Kidney epithelial cell (primary cell): ENCODE results near the gene IRF6. TPM values are rescaled to one million over a fixed set of nuclear protein-coding genes. Genes with fewer than 3 reads are reported as not detected.

Experiments used
- DNase-seq: peaks from one replicate; pipeline ENCODE4 v3.0.0-alpha.2; 2010; ENCODE audit warnings: low read depth
- H3K27me3 ChIP-seq: 2 replicates; pipeline ENCODE4 v1.6.0; 2011; ENCODE audit warnings: low read length; ENCODE audit not compliant: control insufficient read depth, insufficient read depth
- H3K36me3 ChIP-seq: 2 replicates; pipeline ENCODE4 v1.5.1; 2011; ENCODE audit warnings: low read length; ENCODE audit not compliant: control insufficient read depth, insufficient read depth
- H3K4me3 ChIP-seq: 2 replicates; pipeline ENCODE4 v1.5.1; 2011; ENCODE audit warnings: low read depth, mild to moderate bottlenecking, control low read depth, low read length
- total RNA-seq: library from RNA; depleted of rRNA; stranded (reverse); fragments of >200 nt; gene quantifications from 2 replicates; pipeline ENCODE4 v1.2.3, GENCODE V29; 2015
- TF ChIP-seq, protein P1 (sequence below): IDR thresholded peaks from 2 replicates; pipeline ENCODE4 v1.5.1; 2011; ENCODE audit warnings: mild to moderate bottlenecking, moderate library complexity, low read length, control low read depth, inconsistent platforms; ENCODE audit not compliant: insufficient read depth, poor library complexity, severe bottlenecking

Gene IRF6
- total RNA-seq: 90.1 and 99.7 TPM in 2 replicates

DNA sequence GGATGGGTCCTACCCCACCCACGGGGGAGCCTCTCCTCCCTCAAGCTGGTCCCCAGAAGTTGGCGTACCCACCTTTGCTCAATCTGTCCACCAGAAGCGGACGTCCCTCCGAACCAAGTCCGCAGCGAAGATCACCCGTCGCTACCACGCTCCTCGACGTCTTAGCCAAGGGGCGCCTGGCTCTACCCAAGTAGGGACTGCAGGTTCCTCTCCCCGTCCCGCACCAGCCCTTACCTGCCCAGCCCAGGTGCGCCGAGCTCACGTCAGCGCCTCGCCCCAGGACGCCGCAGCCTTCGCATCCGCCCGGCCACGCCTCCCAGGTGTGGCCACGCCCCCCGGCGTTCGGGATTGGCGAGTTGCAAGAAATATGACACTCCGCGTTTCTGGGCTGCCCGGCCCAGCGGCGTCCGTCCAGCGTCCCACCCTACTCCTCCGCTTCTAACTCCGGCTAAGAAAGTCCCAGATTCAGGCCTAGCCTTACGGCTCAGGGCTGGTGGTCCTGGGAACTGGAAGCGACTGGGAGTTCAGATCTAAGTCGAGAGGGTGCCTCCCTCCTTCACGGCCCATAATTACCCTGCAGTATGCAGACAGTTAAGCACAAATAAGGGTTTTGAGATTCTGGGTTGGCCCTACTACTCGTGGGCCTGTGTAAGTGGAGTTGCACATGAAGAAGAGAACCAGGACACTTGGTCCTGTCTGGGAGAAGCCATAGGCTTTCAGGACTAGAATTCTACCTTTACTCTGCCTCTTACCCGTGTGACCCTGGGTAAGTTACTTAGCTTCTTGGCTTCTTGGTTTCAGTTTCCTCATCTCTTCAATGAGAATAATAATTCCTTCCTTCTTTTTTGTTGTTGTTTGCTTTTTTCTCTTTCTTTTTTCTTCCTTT lies at the start of gene IRF6:
IRF6 (minus strand) TSS at position 268 of the 886 bp plus-strand sequence. CDS start 4,729 bp downstream, outside the sequence.
- peak; percentile 63 for DNase-seq
- Histone ChIP-seq H3K4me3 (peak within 1 kb of the TSS; percentile 56), H3K27me3 (no peaks in the 10 kb centered on the region), H3K36me3 (no peaks in the 10 kb centered on the region)
- TF ChIP-seq, protein P1, sequence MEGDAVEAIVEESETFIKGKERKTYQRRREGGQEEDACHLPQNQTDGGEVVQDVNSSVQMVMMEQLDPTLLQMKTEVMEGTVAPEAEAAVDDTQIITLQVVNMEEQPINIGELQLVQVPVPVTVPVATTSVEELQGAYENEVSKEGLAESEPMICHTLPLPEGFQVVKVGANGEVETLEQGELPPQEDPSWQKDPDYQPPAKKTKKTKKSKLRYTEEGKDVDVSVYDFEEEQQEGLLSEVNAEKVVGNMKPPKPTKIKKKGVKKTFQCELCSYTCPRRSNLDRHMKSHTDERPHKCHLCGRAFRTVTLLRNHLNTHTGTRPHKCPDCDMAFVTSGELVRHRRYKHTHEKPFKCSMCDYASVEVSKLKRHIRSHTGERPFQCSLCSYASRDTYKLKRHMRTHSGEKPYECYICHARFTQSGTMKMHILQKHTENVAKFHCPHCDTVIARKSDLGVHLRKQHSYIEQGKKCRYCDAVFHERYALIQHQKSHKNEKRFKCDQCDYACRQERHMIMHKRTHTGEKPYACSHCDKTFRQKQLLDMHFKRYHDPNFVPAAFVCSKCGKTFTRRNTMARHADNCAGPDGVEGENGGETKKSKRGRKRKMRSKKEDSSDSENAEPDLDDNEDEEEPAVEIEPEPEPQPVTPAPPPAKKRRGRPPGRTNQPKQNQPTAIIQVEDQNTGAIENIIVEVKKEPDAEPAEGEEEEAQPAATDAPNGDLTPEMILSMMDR: no peak

DNA sequence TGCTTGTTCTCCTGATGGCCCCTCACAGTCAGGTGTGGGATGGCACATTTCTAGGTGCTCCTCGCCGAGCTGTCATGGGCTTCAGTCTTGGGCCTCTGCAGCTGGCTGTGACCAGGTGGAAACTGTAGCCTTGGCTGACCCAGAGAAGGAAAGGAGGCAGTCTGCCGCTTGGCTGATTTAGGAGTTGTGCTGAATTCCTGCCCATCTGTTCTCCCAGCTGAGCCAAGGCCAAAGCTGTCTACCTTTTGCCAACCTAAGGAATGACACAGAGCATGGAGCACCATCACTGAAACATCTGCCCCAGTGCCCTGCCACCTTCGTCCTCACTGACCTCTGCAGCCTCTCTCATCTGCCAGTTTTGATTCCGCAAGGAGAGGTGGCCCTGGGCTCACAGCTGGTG lies 49.7 kb upstream of the IRF6 start:
- TF ChIP-seq, protein P1: no peak
- H3K36me3 ChIP-seq: no peaks in the 10 kb centered on the region

DNA sequence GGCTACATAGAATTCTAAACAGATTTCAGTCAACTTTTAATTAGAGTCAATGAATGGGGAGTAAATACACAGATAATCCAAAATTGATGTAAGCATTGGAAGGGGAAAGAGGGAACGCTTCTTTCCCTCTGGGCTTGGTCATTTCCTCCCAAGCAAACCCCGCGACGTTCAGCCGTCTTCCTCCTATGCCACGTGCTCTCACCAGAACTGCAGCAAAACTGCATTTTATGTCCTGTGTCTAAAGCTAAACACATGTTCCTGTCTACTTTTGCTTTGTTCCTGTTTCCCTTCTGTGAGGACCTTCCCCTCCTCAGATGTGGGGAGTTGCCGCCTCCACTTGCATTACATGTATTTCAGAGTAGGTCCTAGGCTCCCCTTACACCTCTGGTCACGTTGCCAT lies 49.1 kb upstream of the IRF6 start:
- no peak for DNase-seq
- TF ChIP-seq, protein P1: no peak
- Histone ChIP-seq H3K27me3 (no peaks in the 10 kb centered on the region), H3K36me3 (no peaks in the 10 kb centered on the region), H3K4me3 (no peak overlapping the region)

More for the DNA sequence above, 49.7 kb upstream of the IRF6 start:
- Histone ChIP-seq H3K4me3 (no peak overlapping the region), H3K27me3 (no peaks in the 10 kb centered on the region)
- no peak for DNase-seq

DNA sequence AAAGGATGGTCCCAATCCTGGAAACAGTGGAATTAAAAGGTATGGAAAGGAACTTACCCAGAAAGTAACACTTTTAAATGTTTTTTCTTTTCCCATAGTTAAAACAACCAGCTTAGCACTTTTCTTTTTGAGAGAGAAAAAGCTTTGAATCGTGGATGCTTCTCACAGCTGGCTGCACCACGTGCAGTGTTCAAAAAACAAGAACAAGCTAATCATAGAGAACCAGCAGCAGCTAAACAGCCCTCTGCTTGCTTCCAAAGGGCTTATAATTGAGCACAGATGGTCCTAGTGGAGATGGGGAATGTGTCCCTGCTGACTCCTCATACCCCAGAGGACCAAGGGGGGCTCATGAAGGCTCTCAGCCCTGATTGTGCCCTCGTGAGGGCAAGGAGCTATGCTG lies 48.3 kb upstream of the IRF6 start:
- no peak overlapping the region for H3K4me3 ChIP-seq
- no peaks in the 10 kb centered on the region for H3K27me3 ChIP-seq
- no peak for DNase-seq
- H3K36me3 ChIP-seq: no peaks in the 10 kb centered on the region
- TF ChIP-seq, protein P1: no peak

DNA sequence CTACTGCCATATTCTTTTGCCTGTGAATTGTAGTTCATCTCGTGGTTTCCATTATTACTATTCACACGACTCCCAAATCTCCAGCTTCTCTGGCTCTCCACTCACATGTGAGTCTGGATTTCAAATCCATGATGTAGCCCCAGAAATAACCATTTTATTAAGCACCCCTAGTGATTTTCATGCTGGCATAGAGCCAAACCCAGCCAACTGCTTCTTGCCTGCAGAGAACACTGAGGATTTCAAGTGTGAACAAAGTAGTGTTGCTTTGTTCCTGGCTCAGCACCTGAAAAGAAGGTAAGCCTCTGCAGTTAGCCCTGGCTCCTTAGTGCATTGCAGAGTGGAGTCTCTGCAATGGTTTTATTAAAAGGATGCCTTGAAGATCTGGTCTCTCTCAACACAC lies 47.7 kb upstream of the IRF6 start:
- no peak for DNase-seq
- Histone ChIP-seq H3K27me3 (no peaks in the 10 kb centered on the region), H3K4me3 (no peak overlapping the region), H3K36me3 (no peaks in the 10 kb centered on the region)
- TF ChIP-seq, protein P1: no peak
